ENCODE results near the gene ANGPTL2. TPM values are rescaled to one million over a fixed set of nuclear protein-coding genes. Genes with fewer than 3 reads are reported as not detected.
A peak's percentile ranks its signal among the peaks of the same experiment; 100 is the strongest.

ANGPTL2 gene
- total RNA-seq, 4 donors from 2014 or later: 29.5 to 57.0 (median 41.3) TPM

GRCh38 chr9:127109212-127109711 lies 13.2 kb downstream of the ANGPTL2 start:
- peaks cover 0 to 23% (median 11%) of the 10 kb centered on the region in 4 donors for H3K36me3 ChIP-seq
- WGBS: 57% methylated on average over 5 of the region's 5 CpGs
- peaks cover 61 to 91% (median 78%) of the 10 kb centered on the region in 4 donors for H3K4me1 ChIP-seq
- no peak for DNase-seq (ENCODE audit: extremely low spot score)
- H3K27me3 ChIP-seq: no peaks in the 10 kb centered on the region
- intact Hi-C loops (cut with DNase I): no loop called here
- no peaks in the 10 kb centered on the region for H3K9me3 ChIP-seq
- TF ChIP-seq CTCF (IDR thresholded peaks at IDR 0.05) (no peak), POLR2A (IDR thresholded peaks at IDR 0.05; ENCODE audit: low read depth) (no peak), POLR2AphosphoS5 (IDR thresholded peaks at IDR 0.05) (no peak), EP300 (IDR thresholded peaks at IDR 0.05) (no peak)
- H3K27ac ChIP-seq (replicated peaks in 1 of 4): peak overlapping the region; percentile 36 to 62 (median 52)
- no peak overlapping the region for H3K4me3 ChIP-seq

- no peaks in the 10 kb centered on the region for H3K27me3 ChIP-seq
- H3K4me3 ChIP-seq: no peak overlapping the region
- H3K27ac ChIP-seq (replicated peaks in 1 of 4): peak overlapping the region; percentile 36 to 62 (median 52)
- no peaks in the 10 kb centered on the region for H3K9me3 ChIP-seq
- H3K4me1 ChIP-seq: peaks cover 67 to 82% (median 70%) of the 10 kb centered on the region in 4 donors
- DNase-seq (ENCODE audit: extremely low spot score): no peak
- intact Hi-C loops (cut with DNase I): no loop called here
- no peak for TF ChIP-seq POLR2A (IDR thresholded peaks at IDR 0.05; ENCODE audit: low read depth)
- no peak for TF ChIP-seq EP300 (IDR thresholded peaks at IDR 0.05)
- no peak for TF ChIP-seq CTCF (IDR thresholded peaks at IDR 0.05)
- peak in 1 of 2 donors; percentile 34 for TF ChIP-seq POLR2AphosphoS5 (IDR thresholded peaks at IDR 0.05)
- peaks cover 0 to 23% (median 11%) of the 10 kb centered on the region in 4 donors for H3K36me3 ChIP-seq
- 89% methylated on average over 22 of the region's 38 CpGs for WGBS
Observed at GRCh38 chr9:127107929-127108876, 14.2 kb downstream of the ANGPTL2 start.

GRCh38 chr9:127107171-127107928 lies 15.1 kb downstream of the ANGPTL2 start:
- Histone ChIP-seq H3K4me1 (peaks cover 66 to 78% (median 67%) of the 10 kb centered on the region in 4 donors), H3K36me3 (peaks cover 0 to 23% (median 11%) of the 10 kb centered on the region in 4 donors), H3K27ac (replicated peaks in 1 of 4) (peak overlapping the region; percentile 25 to 62 (median 38)), H3K9me3 (no peaks in the 10 kb centered on the region), H3K27me3 (no peaks in the 10 kb centered on the region), H3K4me3 (no peak overlapping the region)
- no peak for TF ChIP-seq CTCF (IDR thresholded peaks at IDR 0.05)
- no peak for TF ChIP-seq EP300 (IDR thresholded peaks at IDR 0.05)
- no peak for TF ChIP-seq POLR2A (IDR thresholded peaks at IDR 0.05; ENCODE audit: low read depth)
- TF ChIP-seq POLR2AphosphoS5 (IDR thresholded peaks at IDR 0.05): no peak
- intact Hi-C loops (cut with DNase I): no loop called here
- WGBS: 73% methylated on average over 11 of the region's 11 CpGs
- no peak for DNase-seq (ENCODE audit: extremely low spot score)

GRCh38 chr9:127106466-127106855 lies 16.0 kb downstream of the ANGPTL2 start:
- no peak for DNase-seq (ENCODE audit: extremely low spot score)
- Histone ChIP-seq H3K4me1 (peaks cover 61 to 78% (median 65%) of the 10 kb centered on the region in 4 donors), H3K9me3 (no peaks in the 10 kb centered on the region), H3K36me3 (peaks cover 0 to 26% (median 11%) of the 10 kb centered on the region in 4 donors), H3K27me3 (no peaks in the 10 kb centered on the region), H3K27ac (replicated peaks in 1 of 4) (peak overlapping the region in 3 of 4 donors; percentile 4 to 62 (median 18)), H3K4me3 (no peak overlapping the region)
- intact Hi-C loops (cut with DNase I): no loop called here
- WGBS: 58% methylated on average over 4 of the region's 4 CpGs
- TF ChIP-seq POLR2A (IDR thresholded peaks at IDR 0.05; ENCODE audit: low read depth) (no peak), CTCF (IDR thresholded peaks at IDR 0.05) (no peak), POLR2AphosphoS5 (IDR thresholded peaks at IDR 0.05) (no peak), EP300 (IDR thresholded peaks at IDR 0.05) (no peak)

All from esophagus muscularis mucosa (tissue), 4 donors.